Astrocyte of the spinal cord (primary cell): ENCODE data around the gene FAM163A.
"Not testable (repeated sequence)": the region's sequence is repeated elsewhere in the genome, so short reads cannot be mapped to it uniquely, and the experiment has no call there.

Experiments used
- DNase-seq: peaks from one replicate; pipeline ENCODE4 v3.0.0; 2011; ENCODE audit warnings: low read depth, low spot score
- H3K4me3 ChIP-seq: 2 replicates; pipeline ENCODE4 v1.5.1; 2011; ENCODE audit warnings: low read depth, mild to moderate bottlenecking, low read length, moderate library complexity
- CTCF ChIP-seq: IDR thresholded peaks from 2 replicates; pipeline ENCODE4 v1.5.1; 2012; ENCODE audit warnings: low read depth, mild to moderate bottlenecking, low read length, inconsistent platforms
- in situ Hi-C: cut with HindIII; loops from 2 replicates; pipeline ENCODE4 v1.10.0; 2017; ENCODE audit warnings: low sequenced_read_pairs

Gene FAM163A

GRCh38 chr1:179853102-179853501 lies 110.0 kb downstream of the FAM163A start:
- no peak for TF ChIP-seq CTCF
- no peak overlapping the region for H3K4me3 ChIP-seq
- no peak for DNase-seq
- in situ Hi-C loops, result no loop called here

GRCh38 chr1:179855831-179856230 lies 112.7 kb downstream of the FAM163A start:
- DNase-seq, H3K4me3 ChIP-seq, in situ Hi-C loops: not testable (repeated sequence)

- DNase-seq, result no peak
- TF ChIP-seq CTCF, result no peak
- in situ Hi-C loops, result no loop called here
- H3K4me3 ChIP-seq, result no peak overlapping the region
Observed at GRCh38 chr1:179856296-179856695, 113.2 kb downstream of the FAM163A start.

- TF ChIP-seq CTCF, result no peak
- no peak for DNase-seq
- in situ Hi-C loops, result no loop called here
- no peak overlapping the region for H3K4me3 ChIP-seq
Observed at GRCh38 chr1:179857009-179857408, 113.9 kb downstream of the FAM163A start.

GRCh38 chr1:179860652-179861051 lies 117.6 kb downstream of the FAM163A start:
- no peak overlapping the region for H3K4me3 ChIP-seq
- DNase-seq, result no peak
- in situ Hi-C loops, result no loop called here
- TF ChIP-seq CTCF, result no peak

DNA sequence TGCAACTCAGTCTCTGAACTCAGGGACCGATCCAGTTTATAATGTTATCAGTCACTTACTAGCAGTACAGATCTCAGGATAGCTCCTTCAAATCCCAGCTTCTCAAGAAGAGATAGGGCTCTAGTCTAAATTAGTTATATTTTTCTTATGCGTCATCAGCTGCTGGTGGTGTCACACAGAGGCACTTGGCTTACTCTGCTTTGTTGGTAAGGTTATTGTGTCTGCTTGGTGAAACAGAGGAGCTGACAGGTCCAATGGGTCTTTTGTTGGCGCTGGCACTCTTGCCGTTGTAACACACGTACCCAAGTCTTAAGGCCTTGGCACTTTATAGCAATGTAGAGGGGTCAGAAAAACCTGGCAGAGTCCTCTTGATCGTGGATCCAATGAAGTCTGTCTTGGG lies 122.3 kb downstream of the FAM163A start:
- no peak for TF ChIP-seq CTCF
- no peak overlapping the region for H3K4me3 ChIP-seq
- in situ Hi-C loops, result no loop called here
- DNase-seq, result no peak
